SH-SY5Y (cell line): Measurements from ENCODE around the gene CREB1.

ENCODE experiments used
- GATA2 ChIP-seq: IDR thresholded peaks from 2 replicates; pipeline ENCODE4 v1.6.1; 2011; ENCODE audit warnings: mild to moderate bottlenecking, low read depth, low read length
- GATA3 ChIP-seq: IDR thresholded peaks from 2 replicates; pipeline ENCODE4 v1.6.1; 2011; ENCODE audit warnings: low read depth, mild to moderate bottlenecking, low read length, moderate library complexity

- TF ChIP-seq GATA3: no peak
- no peak for TF ChIP-seq GATA2
Measured at GRCh38 chr2:207534417-207534816, 4.7 kb downstream of the CREB1 start.
